Measurements from ENCODE around the gene NR3C2. TPM values are rescaled to one million over a fixed set of nuclear protein-coding genes. Genes with fewer than 3 reads are reported as not detected.

The NR3C2 gene
- total and polyA plus RNA-seq, 3 experiments from 2014 or later = 5.7 to 7.3 (median 6.3) TPM

DNA sequence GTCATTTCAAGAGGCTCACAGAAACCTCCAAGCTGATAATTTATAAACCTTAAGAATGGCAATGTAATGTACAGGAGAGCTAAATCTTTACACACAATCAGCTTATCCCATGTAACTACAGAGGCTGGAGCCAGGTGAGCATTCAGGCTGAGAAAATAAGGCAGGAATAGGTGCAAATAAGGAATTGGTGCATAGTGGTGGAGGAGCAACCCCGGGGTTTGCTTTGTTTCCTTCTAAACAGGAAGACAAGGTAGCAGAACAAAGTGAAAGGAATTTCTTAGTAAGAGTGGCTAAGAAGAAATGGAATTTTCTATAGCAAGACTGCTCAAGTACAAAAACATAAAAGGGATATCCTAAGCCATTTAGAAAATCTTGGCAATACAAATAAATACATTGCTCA, 82.4 kb downstream of the NR3C2 start:
- Histone ChIP-seq H3K27ac (ENCODE audit: low read depth, low read length) (no peak overlapping the region), H3K36me3 (ENCODE audit: insufficient read depth, low read length) (no peaks in the 10 kb centered on the region), H3K27me3 (ENCODE audit: insufficient read depth, low read length, poor library complexity, severe bottlenecking) (no peaks in the 10 kb centered on the region), H3K4me1 (ENCODE audit: insufficient read depth, low read length) (peaks cover 6% of the 10 kb centered on the region), H3K4me3 (ENCODE audit: low read length) (no peak overlapping the region), H3K9me3 (ENCODE audit: low read length) (no peaks in the 10 kb centered on the region)
- H3K36me3 Mint-ChIP-seq = no peaks in the 10 kb centered on the region
- peaks cover 55 to 81% (median 57%) of the 10 kb centered on the region in 3 donors for H3K4me1 Mint-ChIP-seq
- ChIA-PET POLR2A (interaction anchor here (0.7 kb wide), 1 partner anchor 83 kb away, joined by 3 read pairs; the partner anchor contains the start of gene NR3C2), CTCF (no interaction called here)
- H3K9me3 Mint-ChIP-seq = no peaks in the 10 kb centered on the region
- no peaks in the 10 kb centered on the region for H3K27me3 Mint-ChIP-seq
- peak overlapping the region in 1 of 7 donors; percentile 14 for H3K4me3 Mint-ChIP-seq
- H3K27ac Mint-ChIP-seq = peak overlapping the region in 1 of 8 donors; percentile 10
- DNase-seq = no peak

DNA sequence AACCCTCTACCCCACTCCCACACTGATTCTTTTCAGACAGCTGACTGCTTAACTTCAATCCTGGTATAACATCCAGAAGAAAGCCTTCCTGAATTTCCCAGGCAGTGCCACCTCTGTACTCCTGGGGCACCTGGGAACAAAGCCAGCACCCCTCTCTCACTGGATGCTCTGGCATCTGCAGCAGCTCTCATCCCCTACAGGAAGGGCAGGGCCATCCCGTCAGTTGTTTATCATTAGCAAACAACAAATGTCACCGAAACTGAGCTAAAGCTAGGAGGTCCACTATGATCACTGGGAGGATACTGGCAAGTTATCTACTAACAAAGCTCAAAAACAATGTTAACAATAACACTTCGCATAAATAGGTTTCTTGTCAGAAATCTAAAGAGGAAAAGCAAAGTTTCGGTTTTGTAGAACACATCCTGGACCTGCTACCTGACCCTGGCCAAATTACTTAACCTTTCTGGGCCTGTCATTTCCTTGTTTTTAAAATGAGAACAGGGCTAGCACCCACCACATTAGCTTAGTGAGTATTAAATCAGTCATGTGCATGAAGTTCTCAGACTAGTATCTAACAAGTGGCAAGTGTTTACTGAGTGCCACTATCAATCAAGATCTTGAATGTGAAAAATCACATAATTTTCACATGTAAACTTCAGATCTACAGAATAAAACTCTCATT, 86.6 kb downstream of the NR3C2 start:
- H3K4me1 Mint-ChIP-seq = peaks cover 44 to 63% (median 50%) of the 10 kb centered on the region in 3 donors
- no peak overlapping the region for H3K27ac ChIP-seq (ENCODE audit: low read depth, low read length)

DNA sequence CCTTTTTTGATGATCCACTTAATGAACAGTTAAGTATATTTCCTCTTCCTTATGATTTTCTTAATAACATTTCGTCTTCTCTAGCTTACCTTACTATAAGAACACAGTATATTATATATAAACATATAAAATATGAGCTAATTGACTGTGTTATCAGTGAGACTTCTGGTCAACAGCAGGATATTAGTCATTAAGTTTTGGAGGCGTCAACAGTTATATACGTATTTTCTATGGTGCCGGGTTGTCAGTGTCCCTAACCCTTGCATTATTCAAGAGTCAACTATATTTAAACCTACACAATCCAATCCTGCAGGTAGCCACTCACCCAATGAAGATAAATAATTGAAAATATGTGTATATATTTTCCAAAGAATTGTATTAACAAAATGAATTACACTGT, 88.0 kb downstream of the NR3C2 start:
- Histone ChIP-seq H3K36me3 (ENCODE audit: insufficient read depth, low read length) (no peaks in the 10 kb centered on the region), H3K4me3 (ENCODE audit: low read length) (no peak overlapping the region), H3K27me3 (ENCODE audit: insufficient read depth, low read length, poor library complexity, severe bottlenecking) (no peaks in the 10 kb centered on the region), H3K4me1 (ENCODE audit: insufficient read depth, low read length) (no peaks in the 10 kb centered on the region), H3K9me3 (ENCODE audit: low read length) (no peaks in the 10 kb centered on the region), H3K27ac (ENCODE audit: low read depth, low read length) (no peak overlapping the region)
- peaks cover 0 to 2% (median 0%) of the 10 kb centered on the region in 3 donors for H3K36me3 Mint-ChIP-seq
- H3K27ac Mint-ChIP-seq = no peak overlapping the region
- ChIA-PET POLR2A (no interaction called here), CTCF (no interaction called here)
- H3K4me1 Mint-ChIP-seq = peaks cover 43 to 63% (median 43%) of the 10 kb centered on the region in 3 donors
- no peaks in the 10 kb centered on the region for H3K27me3 Mint-ChIP-seq
- no peak overlapping the region for H3K4me3 Mint-ChIP-seq
- H3K9me3 Mint-ChIP-seq = no peaks in the 10 kb centered on the region
- no peak for DNase-seq

More for the DNA sequence above, 86.6 kb downstream of the NR3C2 start:
- DNase-seq = no peak
- Histone ChIP-seq H3K4me1 (ENCODE audit: insufficient read depth, low read length) (peaks cover 6% of the 10 kb centered on the region), H3K4me3 (ENCODE audit: low read length) (no peak overlapping the region), H3K36me3 (ENCODE audit: insufficient read depth, low read length) (no peaks in the 10 kb centered on the region), H3K27me3 (ENCODE audit: insufficient read depth, low read length, poor library complexity, severe bottlenecking) (no peaks in the 10 kb centered on the region), H3K9me3 (ENCODE audit: low read length) (no peaks in the 10 kb centered on the region)
- peak overlapping the region in 6 of 7 donors; percentile 41 to 52 (median 50) for H3K4me3 Mint-ChIP-seq
- CTCF ChIA-PET = no interaction called here
- no peaks in the 10 kb centered on the region for H3K9me3 Mint-ChIP-seq
- H3K27ac Mint-ChIP-seq = peak overlapping the region in 7 of 8 donors; percentile 1 to 77 (median 67)
- H3K27me3 Mint-ChIP-seq = no peaks in the 10 kb centered on the region
- POLR2A ChIA-PET = no interaction called here
- peaks cover 0 to 2% (median 0%) of the 10 kb centered on the region in 3 donors for H3K36me3 Mint-ChIP-seq

DNA sequence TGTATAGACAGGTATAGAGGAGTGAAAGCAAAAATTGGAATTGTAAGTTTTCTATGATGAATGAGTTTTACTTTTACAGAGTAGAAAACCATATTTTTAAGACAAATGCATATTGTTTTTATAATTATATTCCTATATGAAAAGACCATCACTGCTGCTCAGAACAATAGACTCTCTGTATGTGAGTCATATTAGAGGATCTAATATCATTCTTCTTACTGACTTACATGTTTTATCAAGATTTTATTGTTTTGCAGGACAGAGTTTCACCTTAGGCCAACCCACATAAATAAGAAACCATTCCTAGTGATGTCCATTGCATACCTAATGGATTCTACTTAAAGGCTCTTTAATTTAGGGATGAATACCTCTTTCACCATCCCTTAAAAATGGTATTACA, 88.6 kb downstream of the NR3C2 start:
- Histone ChIP-seq H3K9me3 (ENCODE audit: low read length) (no peaks in the 10 kb centered on the region), H3K27me3 (ENCODE audit: insufficient read depth, low read length, poor library complexity, severe bottlenecking) (no peaks in the 10 kb centered on the region), H3K4me3 (ENCODE audit: low read length) (no peak overlapping the region), H3K27ac (ENCODE audit: low read depth, low read length) (no peak overlapping the region), H3K4me1 (ENCODE audit: insufficient read depth, low read length) (no peaks in the 10 kb centered on the region), H3K36me3 (ENCODE audit: insufficient read depth, low read length) (no peaks in the 10 kb centered on the region)
- DNase-seq = no peak
- CTCF ChIA-PET = no interaction called here
- H3K27ac Mint-ChIP-seq = no peak overlapping the region
- no peak overlapping the region for H3K4me3 Mint-ChIP-seq
- H3K4me1 Mint-ChIP-seq = peaks cover 41 to 63% (median 43%) of the 10 kb centered on the region in 3 donors
- no peaks in the 10 kb centered on the region for H3K9me3 Mint-ChIP-seq
- no peaks in the 10 kb centered on the region for H3K27me3 Mint-ChIP-seq
- peaks cover 0 to 2% (median 0%) of the 10 kb centered on the region in 3 donors for H3K36me3 Mint-ChIP-seq
- POLR2A ChIA-PET = no interaction called here

DNA sequence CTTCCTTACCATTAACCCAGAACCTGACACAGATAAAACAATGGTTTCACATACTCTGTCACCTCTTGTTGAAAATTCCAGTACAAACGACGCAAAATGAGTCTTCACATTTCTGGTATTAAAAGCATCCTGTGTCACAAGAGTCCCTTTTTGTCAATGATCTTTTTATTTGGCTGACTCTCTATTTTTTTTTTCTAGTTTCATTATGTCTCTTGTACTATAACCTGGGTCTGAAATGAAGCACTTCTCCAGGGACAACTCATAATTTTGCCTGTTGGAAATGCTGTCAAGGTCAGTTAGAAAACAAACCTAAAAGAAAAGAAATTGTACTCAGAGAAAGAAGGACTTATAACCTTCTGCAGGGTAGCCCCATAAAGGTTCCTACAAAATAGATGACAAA, 93.1 kb downstream of the NR3C2 start:
- peak overlapping the region in 1 of 7 donors; percentile 11 for H3K4me3 Mint-ChIP-seq
- Histone ChIP-seq H3K4me1 (ENCODE audit: insufficient read depth, low read length) (no peaks in the 10 kb centered on the region), H3K27ac (ENCODE audit: low read depth, low read length) (no peak overlapping the region), H3K36me3 (ENCODE audit: insufficient read depth, low read length) (no peaks in the 10 kb centered on the region), H3K4me3 (ENCODE audit: low read length) (no peak overlapping the region), H3K9me3 (ENCODE audit: low read length) (no peaks in the 10 kb centered on the region), H3K27me3 (ENCODE audit: insufficient read depth, low read length, poor library complexity, severe bottlenecking) (no peaks in the 10 kb centered on the region)
- H3K27ac Mint-ChIP-seq = peak overlapping the region in 2 of 8 donors; percentile 29 to 51
- DNase-seq = no peak
- no peaks in the 10 kb centered on the region for H3K9me3 Mint-ChIP-seq
- peaks cover 0 to 4% (median 0%) of the 10 kb centered on the region in 3 donors for H3K36me3 Mint-ChIP-seq
- peaks cover 36 to 66% (median 44%) of the 10 kb centered on the region in 3 donors for H3K4me1 Mint-ChIP-seq
- ChIA-PET POLR2A (no interaction called here), CTCF (no interaction called here)
- H3K27me3 Mint-ChIP-seq = peaks cover 0 to 2% of the 10 kb centered on the region in 2 donors

DNA sequence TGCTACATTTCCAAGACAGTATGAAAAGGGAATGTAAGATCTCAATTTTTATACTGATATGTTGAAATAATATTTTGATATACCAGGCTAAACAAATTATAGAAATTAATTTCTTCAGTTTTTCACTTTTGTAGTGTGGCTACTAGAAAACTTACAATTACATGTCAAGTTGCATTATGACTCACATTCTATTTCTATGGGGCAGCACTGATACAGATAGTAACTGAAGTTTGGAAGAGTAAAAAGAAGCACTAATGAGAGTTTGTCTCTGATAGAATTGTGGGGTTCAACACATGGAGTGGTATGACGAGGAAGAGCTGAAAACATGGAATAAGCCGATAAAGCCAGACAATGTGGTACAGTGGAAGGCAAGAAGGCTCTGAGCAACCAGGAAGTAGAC, 95.6 kb downstream of the NR3C2 start:
- peaks cover 38 to 69% (median 44%) of the 10 kb centered on the region in 3 donors for H3K4me1 Mint-ChIP-seq
- no peaks in the 10 kb centered on the region for H3K4me1 ChIP-seq (ENCODE audit: insufficient read depth, low read length)
- CTCF ChIA-PET = no interaction called here

DNA sequence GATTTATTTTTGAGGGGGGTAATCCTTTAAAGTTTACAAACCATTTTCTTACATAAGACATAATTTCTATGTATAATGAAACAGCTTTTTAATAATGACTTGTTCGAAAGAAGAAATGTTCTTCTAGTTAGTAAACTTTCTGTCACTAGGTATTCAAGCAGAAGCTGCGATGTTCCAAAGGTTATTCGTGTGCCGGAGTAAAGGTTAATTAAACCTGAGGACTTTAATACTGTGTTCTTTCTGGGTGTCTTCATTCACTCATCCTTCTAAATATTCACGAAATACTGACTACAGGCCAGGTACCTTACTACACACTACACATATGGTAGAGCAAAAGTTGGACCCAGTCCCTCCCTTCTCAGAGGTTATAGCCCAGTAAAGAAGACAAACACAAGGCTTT, 96.7 kb downstream of the NR3C2 start:
- CTCF ChIA-PET = no interaction called here
- H3K36me3 ChIP-seq (ENCODE audit: insufficient read depth, low read length) = no peaks in the 10 kb centered on the region
- H3K27me3 ChIP-seq (ENCODE audit: insufficient read depth, low read length, poor library complexity, severe bottlenecking) = no peaks in the 10 kb centered on the region
- H3K27ac ChIP-seq (ENCODE audit: low read depth, low read length) = no peak overlapping the region
- H3K9me3 Mint-ChIP-seq = peaks cover 0 to 5% (median 0%) of the 10 kb centered on the region in 5 donors
- POLR2A ChIA-PET = no interaction called here
- no peak overlapping the region for H3K4me3 ChIP-seq (ENCODE audit: low read length)
- peaks cover 33 to 61% (median 44%) of the 10 kb centered on the region in 3 donors for H3K4me1 Mint-ChIP-seq
- H3K27me3 Mint-ChIP-seq = peaks cover 0 to 2% of the 10 kb centered on the region in 2 donors
- H3K4me3 Mint-ChIP-seq = no peak overlapping the region
- H3K4me1 ChIP-seq (ENCODE audit: insufficient read depth, low read length) = no peaks in the 10 kb centered on the region
- H3K9me3 ChIP-seq (ENCODE audit: low read length) = no peaks in the 10 kb centered on the region
- peaks cover 0 to 6% (median 4%) of the 10 kb centered on the region in 3 donors for H3K36me3 Mint-ChIP-seq
- DNase-seq = no peak
- peak overlapping the region in 1 of 8 donors; percentile 24 for H3K27ac Mint-ChIP-seq

More for the DNA sequence above, 95.6 kb downstream of the NR3C2 start:
- no peak for DNase-seq
- H3K27ac ChIP-seq (ENCODE audit: low read depth, low read length) = no peak overlapping the region
- no peaks in the 10 kb centered on the region for H3K9me3 ChIP-seq (ENCODE audit: low read length)
- peak overlapping the region in 1 of 8 donors; percentile 24 for H3K27ac Mint-ChIP-seq
- POLR2A ChIA-PET = no interaction called here
- no peaks in the 10 kb centered on the region for H3K36me3 ChIP-seq (ENCODE audit: insufficient read depth, low read length)
- no peak overlapping the region for H3K4me3 Mint-ChIP-seq
- peaks cover 0 to 2% of the 10 kb centered on the region in 2 donors for H3K27me3 Mint-ChIP-seq
- peaks cover 0 to 2% (median 0%) of the 10 kb centered on the region in 3 donors for H3K36me3 Mint-ChIP-seq
- H3K4me3 ChIP-seq (ENCODE audit: low read length) = no peak overlapping the region
- no peaks in the 10 kb centered on the region for H3K9me3 Mint-ChIP-seq
- no peaks in the 10 kb centered on the region for H3K27me3 ChIP-seq (ENCODE audit: insufficient read depth, low read length, poor library complexity, severe bottlenecking)

DNA sequence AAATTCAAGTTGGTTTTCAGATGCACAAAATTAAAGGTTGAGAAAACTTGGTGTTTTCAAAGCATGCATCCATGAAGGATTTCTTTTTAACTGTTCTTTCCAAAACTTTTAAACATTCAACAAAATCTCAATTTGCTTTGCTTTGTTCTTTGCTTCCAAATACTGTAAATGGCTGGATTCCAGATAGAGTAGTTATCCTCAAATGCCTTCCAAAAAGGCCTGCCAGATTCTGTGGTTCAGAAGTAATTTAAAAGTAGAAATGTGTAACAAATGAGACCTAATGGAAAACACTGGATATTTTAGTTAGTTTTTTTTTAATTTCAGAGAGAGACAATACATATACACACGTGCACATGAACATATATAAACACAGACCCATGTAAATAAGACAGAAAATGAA, 97.3 kb downstream of the NR3C2 start:
- H3K27ac Mint-ChIP-seq = no peak overlapping the region
- H3K27me3 Mint-ChIP-seq = peaks cover 0 to 2% of the 10 kb centered on the region in 2 donors
- no peaks in the 10 kb centered on the region for H3K27me3 ChIP-seq (ENCODE audit: insufficient read depth, low read length, poor library complexity, severe bottlenecking)
- no peak overlapping the region for H3K27ac ChIP-seq (ENCODE audit: low read depth, low read length)
- no peaks in the 10 kb centered on the region for H3K4me1 ChIP-seq (ENCODE audit: insufficient read depth, low read length)
- H3K36me3 ChIP-seq (ENCODE audit: insufficient read depth, low read length) = no peaks in the 10 kb centered on the region
- H3K4me3 ChIP-seq (ENCODE audit: low read length) = no peak overlapping the region
- H3K4me3 Mint-ChIP-seq = no peak overlapping the region
- CTCF ChIA-PET = no interaction called here
- H3K36me3 Mint-ChIP-seq = peaks cover under 1 to 11% (median 4%) of the 10 kb centered on the region in 3 donors
- H3K4me1 Mint-ChIP-seq = peaks cover 31 to 56% (median 44%) of the 10 kb centered on the region in 3 donors
- H3K9me3 ChIP-seq (ENCODE audit: low read length) = no peaks in the 10 kb centered on the region
- POLR2A ChIA-PET = no interaction called here
- DNase-seq = no peak
- peaks cover 1 to 9% (median 5%) of the 10 kb centered on the region in 5 donors for H3K9me3 Mint-ChIP-seq

Data from CD8-positive, alpha-beta memory T cell (primary cell).